Activated B cell treated with CpG ODN at 0.5 μM for 24 hours (primary cell): ENCODE results near the gene SUFU. TPM values are rescaled to one million over a fixed set of nuclear protein-coding genes. Genes with fewer than 3 reads are reported as not detected.
A peak's percentile ranks its signal among the peaks of the same experiment; 100 is the strongest.

Experiments
- ATAC-seq: fragments of 200-7000 bp; cut with Tn5 transposase; one replicate; pipeline ENCODE4 v1.10.0; 2021; ENCODE audit warnings: low read depth, mild to moderate bottlenecking, moderate library complexity
- CTCF ChIA-PET: fragments of 350-600 bp; sonication (Branson Sonifier 250); formaldehyde crosslinking; loops from one replicate; lab custom pipeline; 2021; ENCODE audit warnings: antibody characterized with exemption; lab: Charles Lee
- POLR2A ChIA-PET: fragments of 350-600 bp; sonication (Branson Sonifier 250); formaldehyde crosslinking; loops from one replicate; lab custom pipeline; 2021; ENCODE audit warnings: antibody characterized with exemption; lab: Charles Lee
- DNase-seq: peaks from one replicate; pipeline ENCODE4 v3.0.0; 2022
- H3K27ac Mint-ChIP-seq: one replicate; pipeline ENCODE4 v1.8.0; 2020; ENCODE audit warnings: mixed read lengths
- H3K27me3 Mint-ChIP-seq: one replicate; pipeline ENCODE4 v1.8.0; 2021; ENCODE audit warnings: mixed read lengths
- H3K36me3 Mint-ChIP-seq: one replicate; pipeline ENCODE4 v1.8.0; 2021; ENCODE audit warnings: low read depth, mixed read lengths
- H3K4me1 Mint-ChIP-seq: one replicate; pipeline ENCODE4 v1.8.0; 2021; ENCODE audit warnings: mixed read lengths
- H3K4me3 Mint-ChIP-seq: one replicate; pipeline ENCODE4 v1.8.0; 2020; ENCODE audit warnings: mild to moderate bottlenecking, mixed read lengths
- H3K9me3 Mint-ChIP-seq: one replicate; pipeline ENCODE4 v1.8.0; 2020; ENCODE audit warnings: mixed read lengths
- intact Hi-C: fragments of 100-400 bp; cut with micrococcal nuclease; formaldehyde crosslinking; loops from one replicate; pipeline ENCODE4 v1.15.1; 2024
- total RNA-seq: library from RNA; stranded (reverse); gene quantifications from 2 replicates; pipeline ENCODE4 v1.2.3, GENCODE V29; 2022
- TF ChIP-seq, protein P1 (sequence below): fragments of 200-600 bp; IDR thresholded peaks from one replicate; pipeline ENCODE4 v1.8.0; 2022; ENCODE audit warnings: antibody characterized with exemption, mild to moderate bottlenecking

SUFU gene
- total RNA-seq, 1 donor from 2014 or later = 7.4 TPM

DNA sequence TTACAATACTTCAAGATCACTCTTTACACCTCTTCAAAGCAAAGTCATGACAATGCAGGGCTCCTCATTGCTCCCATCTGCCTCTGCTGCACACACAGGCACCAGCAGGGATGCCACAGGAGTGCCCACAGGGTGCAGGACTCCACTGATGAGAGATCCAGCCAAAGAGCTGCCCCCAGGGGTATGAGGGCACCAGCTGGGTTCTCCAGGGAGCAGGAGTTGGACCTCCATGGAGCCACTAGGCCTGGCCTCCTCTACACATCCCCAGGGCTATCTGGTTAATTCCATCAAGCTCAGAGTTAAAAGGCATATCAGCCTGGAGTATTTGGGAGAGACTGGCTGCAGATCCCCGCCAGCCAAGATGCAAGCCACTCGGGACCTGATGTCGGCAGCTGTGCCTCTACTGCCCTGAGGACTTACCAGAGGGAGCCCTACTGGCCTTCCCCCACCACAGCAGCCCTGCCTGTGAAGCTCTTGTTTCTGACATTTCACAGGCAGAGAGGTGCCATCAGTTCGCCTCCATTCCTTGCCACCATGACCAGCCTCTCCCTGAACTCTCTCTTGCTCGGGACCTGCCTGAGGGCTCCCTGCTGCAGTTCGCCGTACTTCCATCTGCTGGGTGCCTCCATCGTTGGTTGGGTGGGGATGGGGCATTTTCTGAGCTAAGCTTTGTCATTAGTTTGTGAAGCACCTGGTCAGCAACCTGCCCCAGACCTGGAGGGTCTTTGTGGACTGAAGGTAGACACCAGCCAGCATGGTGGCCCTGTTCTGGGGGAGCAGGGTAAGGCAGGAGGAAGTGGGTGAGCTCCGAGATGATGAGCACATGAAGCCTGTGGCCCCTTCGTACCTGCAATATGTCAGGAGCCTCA, 128.0 kb downstream of the SUFU start:
- no peak for DNase-seq
- intact Hi-C loops = no loop called here
- no peak overlapping the region for H3K4me3 Mint-ChIP-seq
- H3K36me3 Mint-ChIP-seq = peaks cover 17% of the 10 kb centered on the region
- no peaks in the 10 kb centered on the region for H3K27me3 Mint-ChIP-seq
- peaks cover 21% of the 10 kb centered on the region for H3K4me1 Mint-ChIP-seq
- TF ChIP-seq, protein P1, sequence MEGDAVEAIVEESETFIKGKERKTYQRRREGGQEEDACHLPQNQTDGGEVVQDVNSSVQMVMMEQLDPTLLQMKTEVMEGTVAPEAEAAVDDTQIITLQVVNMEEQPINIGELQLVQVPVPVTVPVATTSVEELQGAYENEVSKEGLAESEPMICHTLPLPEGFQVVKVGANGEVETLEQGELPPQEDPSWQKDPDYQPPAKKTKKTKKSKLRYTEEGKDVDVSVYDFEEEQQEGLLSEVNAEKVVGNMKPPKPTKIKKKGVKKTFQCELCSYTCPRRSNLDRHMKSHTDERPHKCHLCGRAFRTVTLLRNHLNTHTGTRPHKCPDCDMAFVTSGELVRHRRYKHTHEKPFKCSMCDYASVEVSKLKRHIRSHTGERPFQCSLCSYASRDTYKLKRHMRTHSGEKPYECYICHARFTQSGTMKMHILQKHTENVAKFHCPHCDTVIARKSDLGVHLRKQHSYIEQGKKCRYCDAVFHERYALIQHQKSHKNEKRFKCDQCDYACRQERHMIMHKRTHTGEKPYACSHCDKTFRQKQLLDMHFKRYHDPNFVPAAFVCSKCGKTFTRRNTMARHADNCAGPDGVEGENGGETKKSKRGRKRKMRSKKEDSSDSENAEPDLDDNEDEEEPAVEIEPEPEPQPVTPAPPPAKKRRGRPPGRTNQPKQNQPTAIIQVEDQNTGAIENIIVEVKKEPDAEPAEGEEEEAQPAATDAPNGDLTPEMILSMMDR = no peak
- ATAC-seq = no peak
- CTCF ChIA-PET = no interaction called here
- H3K27ac Mint-ChIP-seq = no peak overlapping the region
- no peaks in the 10 kb centered on the region for H3K9me3 Mint-ChIP-seq
- POLR2A ChIA-PET = interaction anchor here (0.6 to 1.1 kb wide), 5 partner anchors 10 to 791 kb away, joined by 3 to 8 read pairs (median 5); partner anchors contain the start of gene TRIM8

DNA sequence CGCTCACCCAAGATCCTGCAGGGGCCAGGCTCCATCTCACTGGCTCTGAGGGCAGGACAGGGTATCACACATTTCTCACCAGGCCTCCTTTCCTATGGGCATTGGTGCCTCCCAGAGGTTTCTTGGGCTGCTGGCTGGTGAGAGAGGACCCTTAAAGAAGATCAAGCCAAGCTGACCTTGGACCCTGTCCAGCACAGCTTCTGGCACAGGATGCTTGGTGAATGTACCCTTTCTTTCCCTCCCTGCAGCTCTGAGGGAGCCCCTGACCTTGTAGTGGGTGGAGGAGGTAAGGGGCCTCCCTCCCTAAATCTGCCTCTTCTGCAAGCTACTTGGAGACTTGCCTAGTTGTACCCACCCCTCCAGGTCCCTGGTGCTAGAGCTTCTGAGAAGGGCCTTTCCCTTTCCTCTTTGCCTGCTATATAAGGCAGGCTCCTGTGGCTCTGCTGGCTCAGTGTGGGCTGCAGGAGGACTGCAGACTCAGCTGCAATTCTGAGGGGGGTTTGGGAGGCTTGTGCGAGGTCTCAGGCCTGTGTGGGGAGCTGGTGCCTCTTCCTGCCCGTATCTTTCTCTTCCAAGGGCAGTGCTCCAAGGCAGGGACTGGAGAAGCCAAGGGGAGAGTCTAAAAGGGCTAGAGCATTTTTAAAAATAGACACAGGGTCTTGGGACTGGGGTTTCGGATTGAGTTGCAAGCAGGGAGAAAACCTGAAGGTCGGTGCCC, 128.8 kb downstream of the SUFU start:
- Mint-ChIP-seq H3K36me3 (peaks cover 17% of the 10 kb centered on the region), H3K27ac (no peak overlapping the region), H3K27me3 (no peaks in the 10 kb centered on the region), H3K9me3 (no peaks in the 10 kb centered on the region), H3K4me3 (no peak overlapping the region), H3K4me1 (peaks cover 21% of the 10 kb centered on the region)
- ATAC-seq = no peak
- CTCF ChIA-PET = no interaction called here
- TF ChIP-seq, protein P1 = no peak
- no peak for DNase-seq
- intact Hi-C loops = no loop called here
- POLR2A ChIA-PET = interaction anchor here (0.7 to 1.1 kb wide), 5 partner anchors 9 to 199 kb away, joined by 3 to 8 read pairs (median 3); partner anchors contain the start of gene TRIM8

DNA sequence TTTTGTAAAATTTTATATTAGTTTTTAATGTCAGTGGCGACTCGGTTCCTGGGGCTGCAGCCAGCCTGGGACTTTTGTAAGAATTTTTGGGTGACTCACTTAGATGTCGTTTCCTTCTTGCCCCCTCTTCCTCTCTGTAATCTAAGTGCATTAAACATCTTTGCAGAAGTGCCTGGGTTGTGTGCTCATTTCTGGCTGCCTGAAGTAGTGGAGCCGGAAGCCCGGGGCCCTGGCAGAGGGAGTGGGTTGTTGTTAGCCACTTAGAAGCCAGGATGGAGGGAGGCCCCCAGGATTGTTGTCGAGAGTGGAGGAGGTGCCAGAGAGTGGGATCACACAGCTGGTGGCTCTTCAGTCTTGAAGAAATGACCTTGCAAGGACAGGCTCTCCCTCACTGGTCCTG, 129.5 kb downstream of the SUFU start:
- intact Hi-C loops = no loop called here
- ChIA-PET POLR2A (interaction anchor here (1.1 kb wide), 1 partner anchor 9 kb away, joined by 3 read pairs; no protein-coding TSS in a partner anchor), CTCF (no interaction called here)
- TF ChIP-seq, protein P1 = no peak
- Mint-ChIP-seq H3K9me3 (no peaks in the 10 kb centered on the region), H3K4me3 (no peak overlapping the region), H3K27me3 (no peaks in the 10 kb centered on the region), H3K27ac (peak overlapping the region; percentile 47), H3K36me3 (peaks cover 14% of the 10 kb centered on the region), H3K4me1 (peaks cover 21% of the 10 kb centered on the region)
- ATAC-seq (peak; percentile 50), DNase-seq (no peak)

DNA sequence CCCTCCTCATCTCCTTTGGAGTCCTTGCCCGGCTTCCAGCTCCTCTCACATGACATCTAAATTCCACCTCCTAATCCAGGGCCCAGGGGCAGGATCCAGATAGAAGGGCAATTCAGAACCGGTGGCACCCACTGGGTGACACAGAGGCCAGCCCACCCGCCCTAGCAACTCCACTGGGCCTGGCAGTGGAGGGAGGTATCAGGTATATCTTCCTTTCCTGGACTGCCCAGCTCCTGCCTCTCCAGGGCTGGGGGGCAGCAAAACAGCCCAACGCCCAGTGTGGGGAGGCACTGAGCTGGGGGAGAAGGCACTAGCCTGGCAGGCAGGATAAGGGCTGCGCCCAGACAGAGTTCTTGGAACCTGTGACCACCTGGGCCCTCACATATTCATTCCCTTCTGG, 130.1 kb downstream of the SUFU start:
- Mint-ChIP-seq H3K4me3 (no peak overlapping the region), H3K4me1 (peaks cover 21% of the 10 kb centered on the region), H3K36me3 (peaks cover 14% of the 10 kb centered on the region), H3K9me3 (no peaks in the 10 kb centered on the region), H3K27ac (no peak overlapping the region), H3K27me3 (no peaks in the 10 kb centered on the region)
- ChIA-PET CTCF (no interaction called here), POLR2A (no interaction called here)
- intact Hi-C loops = no loop called here
- DNase-seq (no peak), ATAC-seq (no peak)
- TF ChIP-seq, protein P1 = no peak

DNA sequence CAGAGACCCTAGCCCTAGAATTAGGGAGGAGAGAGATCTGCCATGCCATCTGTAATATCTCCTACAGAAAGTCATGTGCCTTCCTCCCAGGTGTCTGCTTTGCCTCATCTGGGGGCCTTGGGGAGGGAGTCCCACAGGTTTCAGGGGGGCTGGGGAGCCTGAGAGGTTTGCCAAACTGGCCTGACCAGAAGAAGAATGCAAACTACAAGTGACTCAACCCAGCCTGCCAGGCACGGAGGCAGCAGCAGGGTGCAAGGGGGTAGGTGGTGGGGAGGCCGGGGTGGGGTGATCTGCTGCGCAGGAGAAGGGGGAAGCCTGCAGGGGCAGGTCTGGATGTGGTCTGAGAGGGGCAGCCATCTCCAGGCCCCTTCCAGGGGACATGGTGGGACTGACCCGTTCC, 130.9 kb downstream of the SUFU start:
- ChIA-PET POLR2A (no interaction called here), CTCF (interaction anchor here (0.7 kb wide), 1 partner anchor 10 kb away, joined by 3 read pairs; no protein-coding TSS in a partner anchor)
- intact Hi-C loops = no loop called here
- Mint-ChIP-seq H3K4me3 (no peak overlapping the region), H3K9me3 (no peaks in the 10 kb centered on the region), H3K27ac (no peak overlapping the region), H3K27me3 (no peaks in the 10 kb centered on the region), H3K4me1 (peaks cover 21% of the 10 kb centered on the region), H3K36me3 (peaks cover 12% of the 10 kb centered on the region)
- ATAC-seq = no peak
- TF ChIP-seq, protein P1 = no peak
- DNase-seq = no peak
